ENCODE data around the gene APOL1.

GRCh38 chr22:36306227-36306626, 53.3 kb downstream of the APOL1 start:
- TF ChIP-seq CTCF (IDR thresholded peaks at IDR 0.05; ENCODE audit: borderline replicate concordance, extremely low read depth, low read length, poor library complexity, severe bottlenecking) (no peak), EZH2 (IDR thresholded peaks at IDR 0.05; ENCODE audit: borderline replicate concordance, low read depth, low read length, severe bottlenecking) (no peak)
